ENCODE data around the gene PRAMEF5.
"Not testable (repeated sequence)": the region's sequence is repeated elsewhere in the genome, so short reads cannot be mapped to it uniquely, and the experiment has no call there.

DNA sequence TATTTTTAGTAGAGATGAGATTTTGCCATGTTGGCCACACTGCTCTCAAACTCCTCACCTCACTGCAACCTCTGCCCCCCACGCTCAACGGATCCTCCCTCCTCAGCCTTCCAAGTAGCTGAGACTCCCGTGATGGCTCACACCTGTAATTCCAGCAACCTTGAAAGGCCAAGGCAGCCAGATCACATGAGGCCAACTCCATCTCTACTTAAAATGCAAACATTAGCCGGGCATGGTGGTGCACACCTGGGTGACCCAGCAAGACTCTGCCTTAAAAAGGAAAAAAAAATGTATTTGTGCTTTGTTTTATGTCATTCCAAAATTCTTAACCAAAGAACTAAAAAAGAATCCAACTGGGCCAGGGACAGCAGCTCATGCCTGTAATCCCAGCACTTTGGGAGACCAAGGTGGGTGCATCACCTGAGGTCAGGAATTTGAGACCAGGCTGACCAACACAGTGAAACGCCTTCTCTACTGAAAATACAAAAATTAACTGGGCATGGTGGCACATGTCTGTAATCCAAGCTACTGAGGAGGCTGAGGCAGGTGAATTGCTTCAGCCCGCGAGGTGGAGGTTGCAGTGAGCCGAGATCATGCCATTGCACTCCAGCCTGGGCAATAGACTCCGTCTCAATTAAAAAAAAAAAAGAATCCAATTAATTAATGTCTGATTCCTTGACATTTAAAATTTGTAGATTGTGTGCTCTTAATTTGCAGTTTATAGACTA lies 10.3 kb upstream of the PRAMEF5 start:
- TF ChIP-seq, protein P1, sequence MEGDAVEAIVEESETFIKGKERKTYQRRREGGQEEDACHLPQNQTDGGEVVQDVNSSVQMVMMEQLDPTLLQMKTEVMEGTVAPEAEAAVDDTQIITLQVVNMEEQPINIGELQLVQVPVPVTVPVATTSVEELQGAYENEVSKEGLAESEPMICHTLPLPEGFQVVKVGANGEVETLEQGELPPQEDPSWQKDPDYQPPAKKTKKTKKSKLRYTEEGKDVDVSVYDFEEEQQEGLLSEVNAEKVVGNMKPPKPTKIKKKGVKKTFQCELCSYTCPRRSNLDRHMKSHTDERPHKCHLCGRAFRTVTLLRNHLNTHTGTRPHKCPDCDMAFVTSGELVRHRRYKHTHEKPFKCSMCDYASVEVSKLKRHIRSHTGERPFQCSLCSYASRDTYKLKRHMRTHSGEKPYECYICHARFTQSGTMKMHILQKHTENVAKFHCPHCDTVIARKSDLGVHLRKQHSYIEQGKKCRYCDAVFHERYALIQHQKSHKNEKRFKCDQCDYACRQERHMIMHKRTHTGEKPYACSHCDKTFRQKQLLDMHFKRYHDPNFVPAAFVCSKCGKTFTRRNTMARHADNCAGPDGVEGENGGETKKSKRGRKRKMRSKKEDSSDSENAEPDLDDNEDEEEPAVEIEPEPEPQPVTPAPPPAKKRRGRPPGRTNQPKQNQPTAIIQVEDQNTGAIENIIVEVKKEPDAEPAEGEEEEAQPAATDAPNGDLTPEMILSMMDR (IDR thresholded peaks at IDR 0.05), result not testable (repeated sequence)
- TF ChIP-seq POLR2A (IDR thresholded peaks at IDR 0.05), result not testable (repeated sequence)

All from testis (tissue), 2 donors.